Left ventricle myocardium inferior (tissue), 1 donor: ENCODE data around the gene CPT1B. TPM values are rescaled to one million over a fixed set of nuclear protein-coding genes. Genes with fewer than 3 reads are reported as not detected.
A peak's percentile ranks its signal among the peaks of the same experiment; 100 is the strongest.
"Not testable (repeated sequence)": the region's sequence is repeated elsewhere in the genome, so short reads cannot be mapped to it uniquely, and the experiment has no call there.

Source experiments
- DNase-seq: peaks from one replicate; pipeline ENCODE4 v3.0.0-alpha.2; 2020
- H3K27ac ChIP-seq: fragments of 200-600 bp; replicated peaks from 2 replicates; pipeline ENCODE4 v1.8.0; 2021
- H3K27me3 ChIP-seq: fragments of 200-600 bp; 2 replicates; pipeline ENCODE4 v1.8.0; 2021; ENCODE audit warnings: low read depth
- H3K36me3 ChIP-seq: fragments of 200-600 bp; 2 replicates; pipeline ENCODE4 v1.8.0; 2021
- H3K4me1 ChIP-seq: fragments of 200-600 bp; 2 replicates; pipeline ENCODE4 v1.8.0; 2021
- H3K4me3 ChIP-seq: fragments of 200-600 bp; 2 replicates; pipeline ENCODE4 v1.8.0; 2021; ENCODE audit warnings: mild to moderate bottlenecking, moderate library complexity
- H3K9me3 ChIP-seq: fragments of 200-600 bp; replicated peaks from 2 replicates; pipeline ENCODE4 v1.8.0; 2021
- intact Hi-C: fragments of 100-400 bp; cut with micrococcal nuclease; formaldehyde crosslinking; loops from one replicate; pipeline ENCODE4 v1.11.0; 2022
- total RNA-seq: library from RNA; stranded (reverse); fragmentation: NEBNext Ultra II Directional; extraction: Animal tissue kit (Norgen Biotek cat#: 25700); gene quantifications from one replicate; pipeline ENCODE4 v1.2.1, GENCODE V29; 2021
- TF ChIP-seq, protein P1 (sequence below): fragments of 200-600 bp; IDR thresholded peaks from 2 replicates; pipeline ENCODE4 v1.8.0; 2021; ENCODE audit warnings: antibody characterized with exemption, mild to moderate bottlenecking, borderline replicate concordance
- donor health status: DM: no; HTN: yes; CAD: no; lungs with severe emphysema.

Gene CPT1B
- total RNA-seq, 1 donor from 2014 or later: 394 TPM

DNA sequence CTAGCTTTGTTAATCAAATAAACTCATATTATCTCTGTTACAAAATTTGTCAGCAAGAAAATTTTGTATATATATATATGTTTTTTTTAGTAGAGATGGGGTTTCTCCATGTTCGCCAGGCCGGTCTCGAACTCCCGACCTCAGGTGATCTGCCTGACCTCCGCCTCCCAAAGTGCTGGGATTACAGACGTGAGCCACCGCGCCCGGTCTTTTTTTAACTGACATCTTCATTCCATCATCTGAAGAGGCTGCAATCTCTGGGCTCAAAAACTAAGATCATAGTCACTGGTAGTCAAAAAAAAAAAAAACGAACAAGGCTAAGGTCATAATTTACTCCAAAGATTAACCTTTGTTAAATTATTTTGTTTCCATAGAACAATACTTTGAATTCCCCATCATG, 37.8 kb downstream of the CPT1B start:
- Histone ChIP-seq H3K36me3 (no peaks in the 10 kb centered on the region), H3K9me3 (no peaks in the 10 kb centered on the region), H3K4me1 (peaks cover 27% of the 10 kb centered on the region), H3K27ac (peak overlapping the region; percentile 87), H3K27me3 (peaks cover 33% of the 10 kb centered on the region), H3K4me3 (no peak overlapping the region)
- TF ChIP-seq, protein P1, sequence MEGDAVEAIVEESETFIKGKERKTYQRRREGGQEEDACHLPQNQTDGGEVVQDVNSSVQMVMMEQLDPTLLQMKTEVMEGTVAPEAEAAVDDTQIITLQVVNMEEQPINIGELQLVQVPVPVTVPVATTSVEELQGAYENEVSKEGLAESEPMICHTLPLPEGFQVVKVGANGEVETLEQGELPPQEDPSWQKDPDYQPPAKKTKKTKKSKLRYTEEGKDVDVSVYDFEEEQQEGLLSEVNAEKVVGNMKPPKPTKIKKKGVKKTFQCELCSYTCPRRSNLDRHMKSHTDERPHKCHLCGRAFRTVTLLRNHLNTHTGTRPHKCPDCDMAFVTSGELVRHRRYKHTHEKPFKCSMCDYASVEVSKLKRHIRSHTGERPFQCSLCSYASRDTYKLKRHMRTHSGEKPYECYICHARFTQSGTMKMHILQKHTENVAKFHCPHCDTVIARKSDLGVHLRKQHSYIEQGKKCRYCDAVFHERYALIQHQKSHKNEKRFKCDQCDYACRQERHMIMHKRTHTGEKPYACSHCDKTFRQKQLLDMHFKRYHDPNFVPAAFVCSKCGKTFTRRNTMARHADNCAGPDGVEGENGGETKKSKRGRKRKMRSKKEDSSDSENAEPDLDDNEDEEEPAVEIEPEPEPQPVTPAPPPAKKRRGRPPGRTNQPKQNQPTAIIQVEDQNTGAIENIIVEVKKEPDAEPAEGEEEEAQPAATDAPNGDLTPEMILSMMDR: no peak
- no peak for DNase-seq
- intact Hi-C loops: no loop called here

DNA sequence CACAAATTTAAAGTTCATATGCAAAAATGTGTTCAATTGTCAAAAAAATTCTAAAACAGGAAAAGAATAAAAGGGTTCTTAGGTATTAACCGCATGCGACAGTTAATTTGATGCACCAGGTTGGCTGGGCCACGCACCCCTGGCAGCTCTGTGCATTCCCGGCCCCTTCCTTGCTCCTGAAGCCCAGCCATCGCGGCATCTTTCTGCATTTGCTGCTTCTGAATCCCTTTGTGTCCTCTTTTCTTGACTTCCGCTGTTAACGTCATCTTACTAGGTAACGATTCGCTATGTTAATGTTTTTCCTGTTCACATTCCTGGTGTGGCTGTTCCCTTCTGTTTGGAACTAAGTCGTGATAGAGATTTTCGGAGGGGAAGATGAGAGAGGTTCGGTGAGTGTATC, 40.5 kb downstream of the CPT1B start:
- H3K27ac ChIP-seq: peak overlapping the region; percentile 87
- TF ChIP-seq, protein P1: no peak
- no peaks in the 10 kb centered on the region for H3K9me3 ChIP-seq
- H3K36me3 ChIP-seq: no peaks in the 10 kb centered on the region
- intact Hi-C loops: no loop called here
- H3K4me3 ChIP-seq: no peak overlapping the region
- no peak for DNase-seq
- peaks cover 38% of the 10 kb centered on the region for H3K27me3 ChIP-seq
- H3K4me1 ChIP-seq: peaks cover 18% of the 10 kb centered on the region

DNA sequence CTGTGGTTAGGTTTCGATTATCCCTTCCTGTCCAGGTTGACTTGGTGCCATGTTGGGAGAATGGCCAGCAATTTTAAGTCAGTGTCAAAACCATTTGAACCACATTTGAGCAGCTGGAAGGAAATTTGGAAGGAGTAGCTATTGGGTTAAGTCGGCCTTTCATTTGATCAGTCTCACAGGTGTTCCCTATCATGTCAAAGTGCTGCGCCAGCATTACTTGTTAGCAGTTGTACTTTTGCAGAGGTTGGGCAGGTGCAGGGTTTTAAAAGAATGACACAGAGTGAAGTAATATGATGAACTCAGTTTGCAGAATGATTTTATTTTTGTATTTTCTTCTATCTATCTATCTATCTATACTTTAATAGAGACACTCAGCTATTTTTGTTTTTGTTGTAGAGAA, 42.0 kb downstream of the CPT1B start:
- H3K4me3 ChIP-seq: no peak overlapping the region
- intact Hi-C loops: no loop called here
- peaks cover 33% of the 10 kb centered on the region for H3K4me1 ChIP-seq
- TF ChIP-seq, protein P1: no peak
- no peak for DNase-seq
- H3K9me3 ChIP-seq: no peaks in the 10 kb centered on the region
- H3K27ac ChIP-seq: no peak overlapping the region
- H3K27me3 ChIP-seq: peaks cover 53% of the 10 kb centered on the region
- no peaks in the 10 kb centered on the region for H3K36me3 ChIP-seq

DNA sequence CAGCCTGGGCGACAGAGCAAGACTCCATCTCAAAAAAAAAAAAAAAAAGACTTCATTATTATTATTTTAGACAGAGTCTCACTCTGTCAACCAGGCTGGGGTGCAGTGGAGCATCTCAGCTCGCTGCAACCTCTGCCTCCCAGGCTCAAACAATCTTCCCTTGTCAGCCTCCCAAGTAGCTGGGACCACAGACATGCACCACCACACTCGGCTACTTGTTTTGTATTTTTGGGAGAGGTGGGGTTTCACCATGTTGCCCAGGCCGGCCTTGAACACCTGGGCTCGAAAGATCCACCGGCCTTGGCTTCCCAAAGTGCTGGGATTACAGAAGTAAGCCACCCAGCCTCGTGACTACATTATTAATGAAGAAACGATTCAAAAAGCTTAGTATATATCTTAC, 43.1 kb downstream of the CPT1B start:
- peaks cover 64% of the 10 kb centered on the region for H3K27me3 ChIP-seq
- H3K4me3 ChIP-seq: no peak overlapping the region
- no peaks in the 10 kb centered on the region for H3K36me3 ChIP-seq
- peaks cover 43% of the 10 kb centered on the region for H3K4me1 ChIP-seq
- no peaks in the 10 kb centered on the region for H3K9me3 ChIP-seq
- intact Hi-C loops: no loop called here
- DNase-seq: no peak
- TF ChIP-seq, protein P1: no peak
- H3K27ac ChIP-seq: no peak overlapping the region

DNA sequence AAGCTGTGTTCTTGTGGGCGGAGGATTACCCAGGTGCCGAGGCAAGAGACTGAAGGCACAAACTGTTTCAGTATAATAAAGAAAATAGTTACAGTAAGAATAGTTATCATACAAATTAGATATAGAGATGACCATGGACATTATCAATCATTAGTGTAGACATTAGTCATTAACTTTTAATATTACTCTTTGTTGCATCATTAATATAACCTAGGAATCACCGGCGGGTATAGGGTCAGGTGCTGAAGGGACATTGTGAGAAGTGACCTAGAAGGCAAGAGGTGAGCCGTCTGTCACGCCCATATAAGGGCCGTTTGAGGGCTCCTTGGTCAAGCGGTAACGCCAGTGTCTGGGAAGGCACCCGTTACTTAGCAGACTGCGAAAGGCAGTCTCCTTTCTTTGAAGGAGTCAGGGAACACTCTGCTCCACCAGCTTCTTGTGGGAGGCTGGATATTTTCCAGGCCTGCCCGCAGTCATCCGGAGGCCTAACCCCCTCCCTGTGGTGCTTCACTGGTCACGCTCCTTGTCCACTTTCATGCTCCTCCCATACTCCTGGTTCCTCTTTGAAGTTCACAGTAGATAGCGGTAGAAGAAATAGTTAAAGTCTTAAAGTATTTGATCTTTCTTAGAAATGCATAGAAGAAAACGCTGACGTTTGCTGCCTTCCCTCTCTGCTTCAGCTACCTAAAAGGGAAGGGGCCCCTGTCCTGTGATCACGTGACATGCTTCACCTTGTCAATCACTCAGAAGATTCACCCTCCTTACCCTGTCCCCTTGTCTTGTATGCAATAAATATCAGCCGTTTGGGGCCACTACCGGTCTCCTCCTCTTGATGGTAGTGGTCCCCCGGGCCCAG, 44.1 kb downstream of the CPT1B start:
- H3K4me3 ChIP-seq, H3K9me3 ChIP-seq, DNase-seq, H3K36me3 ChIP-seq, H3K27ac ChIP-seq, intact Hi-C loops: not testable (repeated sequence)
- Histone ChIP-seq H3K27me3 (peaks cover 74% of the 10 kb centered on the region), H3K4me1 (peaks cover 46% of the 10 kb centered on the region)
